Tibial nerve (tissue), 4 donors: ENCODE measurements around the gene RNF220. TPM values are rescaled to one million over a fixed set of nuclear protein-coding genes. Genes with fewer than 3 reads are reported as not detected.
A peak's percentile ranks its signal among the peaks of the same experiment; 100 is the strongest.

Source experiments
- DNase-seq, 2 donors: peaks; one replicate each; pipeline ENCODE4 v3.0.0-alpha.2; 2019; ENCODE audit warnings: low spot score in 2 of 2
- H3K27ac ChIP-seq, 4 donors: fragments of 200-600 bp; sonication (generic) in 3 of 4; one replicate each; pipeline ENCODE4 v1.5.1; 2017 to 2019; ENCODE audit warnings: mild to moderate bottlenecking in 1 of 4
- H3K27me3 ChIP-seq, 2 donors: fragments of 200-600 bp; sonication (generic) in 1 of 2; one replicate each; pipeline versions ENCODE4 v1.5.1 to v1.6.0; 2017 to 2019
- H3K36me3 ChIP-seq, 3 donors: fragments of 200-600 bp; sonication (generic); one replicate each; pipeline ENCODE4 v1.5.1; 2018 to 2019
- H3K4me1 ChIP-seq, 4 donors: fragments of 200-600 bp; sonication (generic) in 3 of 4; one replicate each; pipeline ENCODE4 v1.5.1; 2017 to 2019
- H3K4me3 ChIP-seq, 4 donors: fragments of 200-600 bp; sonication (generic) in 3 of 4; one replicate each; pipeline ENCODE4 v1.5.1; 2017 to 2019; ENCODE audit warnings: mild to moderate bottlenecking in 1 of 4, moderate library complexity in 1 of 4
- H3K9me3 ChIP-seq, 4 donors: fragments of 200-600 bp; sonication (generic) in 3 of 4; one replicate each; pipeline ENCODE4 v1.5.1; 2017 to 2019
- EP300 ChIP-seq, 2 donors: sonication (generic); formaldehyde crosslinking; IDR thresholded peaks; one replicate each; pipeline ENCODE4 v1.6.1; 2017; ENCODE audit warnings: antibody characterized with exemption in 2 of 2, mild to moderate bottlenecking in 1 of 2
- POLR2A ChIP-seq, 2 donors: fragments of 450-650 bp; IDR thresholded peaks; one replicate each; pipeline ENCODE4 v1.6.1; 2017; ENCODE audit warnings: antibody characterized with exemption in 2 of 2, mild to moderate bottlenecking in 2 of 2, moderate library complexity in 2 of 2
- WGBS, 2 donors: methylation state at CpG; one replicate each; pipeline ENCODE4 v1.1.5; 2018; 5-methylcytosine and 5-hydroxymethylcytosine counted together
- total RNA-seq, 4 donors: library from RNA; depleted of rRNA; stranded (reverse); fragments of >200 nt; gene quantifications; one replicate each; pipeline ENCODE4 v1.1.0, GENCODE V29; 2016
- TF ChIP-seq, protein P1 (sequence below), 5 experiments: fragments of 200-600 bp in 3 of 5; fragments of 450-650 bp in 2 of 5; sonication (generic) in 3 of 5; IDR thresholded peaks; one replicate each; pipeline ENCODE4 v1.5.1; 2016 to 2019; ENCODE audit warnings: antibody characterized with exemption in 5 of 5, mild to moderate bottlenecking in 3 of 5, moderate library complexity in 2 of 5

RNF220 gene
- total RNA-seq, 4 donors from 2014 or later: 110 to 151 (median 114) TPM

DNA sequence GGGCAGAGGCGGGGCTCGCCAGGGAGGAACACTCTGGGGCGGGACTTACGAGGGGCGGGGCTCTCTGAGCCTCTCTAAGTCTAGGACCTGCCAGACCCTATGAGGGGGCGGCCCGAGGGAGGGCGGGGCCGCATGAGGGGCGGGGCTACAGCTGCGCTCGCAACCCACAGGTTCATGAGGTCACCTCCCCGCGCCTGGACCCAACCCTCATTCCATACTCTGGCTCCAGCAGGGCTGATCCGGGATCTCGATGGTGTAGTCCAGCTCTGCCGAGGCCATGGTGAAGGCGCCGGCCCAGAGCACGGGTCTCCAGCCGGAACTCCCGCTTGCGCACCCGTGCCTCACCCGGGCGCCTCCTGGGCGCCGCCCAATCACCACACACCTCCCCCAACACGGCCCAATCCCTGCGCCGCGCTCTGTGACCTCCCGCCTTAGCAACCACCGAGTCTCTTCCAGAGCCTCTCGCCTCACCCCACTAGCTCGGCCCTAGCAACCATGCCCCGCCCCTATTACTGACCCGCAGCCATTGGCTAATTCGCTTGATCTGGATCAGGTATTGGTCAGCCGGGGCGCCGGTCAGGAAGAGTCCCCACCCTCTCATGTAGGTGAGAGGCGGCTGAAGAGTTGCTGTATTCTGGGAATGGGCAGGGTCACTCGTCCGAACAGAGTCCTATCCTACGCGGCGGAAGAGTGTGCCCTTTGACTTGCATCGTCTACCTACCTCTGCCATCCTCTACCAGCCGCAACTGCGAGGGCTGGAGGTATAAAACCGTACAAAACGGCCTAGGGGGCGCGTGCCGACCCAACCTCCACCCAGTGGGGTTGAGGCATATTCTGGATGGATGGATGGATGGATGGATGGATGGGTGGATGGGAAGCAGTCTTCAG is 269.3 kb downstream of the RNF220 start, which contains the start of the genes ARMH1 and TMEM53:
Gene ARMH1, plus strand, starts transcription at position 602 of the 888 bp plus-strand sequence. CDS start 14,984 bp downstream, outside the sequence.
Gene TMEM53, minus strand, starts transcription at position 369 of the 888 bp plus-strand sequence. Its CDS starts 90 bp downstream, at position 279.
- TF ChIP-seq EP300 (IDR thresholded peaks at IDR 0.05) (peak; percentile 93 to 94), POLR2A (IDR thresholded peaks at IDR 0.05) (peak; percentile 51 to 77)
- TF ChIP-seq, protein P1, sequence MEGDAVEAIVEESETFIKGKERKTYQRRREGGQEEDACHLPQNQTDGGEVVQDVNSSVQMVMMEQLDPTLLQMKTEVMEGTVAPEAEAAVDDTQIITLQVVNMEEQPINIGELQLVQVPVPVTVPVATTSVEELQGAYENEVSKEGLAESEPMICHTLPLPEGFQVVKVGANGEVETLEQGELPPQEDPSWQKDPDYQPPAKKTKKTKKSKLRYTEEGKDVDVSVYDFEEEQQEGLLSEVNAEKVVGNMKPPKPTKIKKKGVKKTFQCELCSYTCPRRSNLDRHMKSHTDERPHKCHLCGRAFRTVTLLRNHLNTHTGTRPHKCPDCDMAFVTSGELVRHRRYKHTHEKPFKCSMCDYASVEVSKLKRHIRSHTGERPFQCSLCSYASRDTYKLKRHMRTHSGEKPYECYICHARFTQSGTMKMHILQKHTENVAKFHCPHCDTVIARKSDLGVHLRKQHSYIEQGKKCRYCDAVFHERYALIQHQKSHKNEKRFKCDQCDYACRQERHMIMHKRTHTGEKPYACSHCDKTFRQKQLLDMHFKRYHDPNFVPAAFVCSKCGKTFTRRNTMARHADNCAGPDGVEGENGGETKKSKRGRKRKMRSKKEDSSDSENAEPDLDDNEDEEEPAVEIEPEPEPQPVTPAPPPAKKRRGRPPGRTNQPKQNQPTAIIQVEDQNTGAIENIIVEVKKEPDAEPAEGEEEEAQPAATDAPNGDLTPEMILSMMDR (IDR thresholded peaks at IDR 0.05): peak in 2 of 5 experiments; percentile 10 to 43
- Histone ChIP-seq H3K27me3 (no peaks in the 10 kb centered on the region), H3K4me1 (peaks cover 0 to 73% (median 34%) of the 10 kb centered on the region in 4 donors), H3K4me3 (peak within 1 kb of the TSS; percentile 60 to 78 (median 72)), H3K36me3 (peaks cover 0 to 1% (median 0%) of the 10 kb centered on the region in 3 donors), H3K27ac (peak within 1 kb of the TSS; percentile 93 to 99 (median 98)), H3K9me3 (no peaks in the 10 kb centered on the region)
- peak; percentile 98 to 99 for DNase-seq
- WGBS, 2 donors: 2 to 3% methylated on average over 33 to 56 of the region's 56 CpGs

DNA sequence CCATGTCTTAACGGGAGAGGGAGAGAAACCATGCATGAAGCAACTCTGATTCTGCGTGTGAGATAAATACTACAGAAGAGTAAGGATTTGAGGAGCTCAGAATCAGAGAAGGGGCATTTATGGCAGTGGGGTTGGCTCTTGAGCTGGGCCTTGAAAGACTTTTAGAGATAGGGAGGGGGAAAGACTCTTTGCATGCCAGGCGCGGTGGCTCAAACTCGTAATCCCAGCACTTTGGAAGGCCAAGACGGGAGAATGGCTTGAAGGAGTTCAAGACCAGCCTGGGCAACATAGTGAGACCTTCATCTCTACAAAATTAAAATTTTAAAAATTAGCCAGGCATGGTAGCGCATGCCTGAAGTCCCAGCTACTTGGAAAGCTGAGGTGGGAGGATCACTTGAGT is 270.1 kb downstream of the RNF220 start:
- peak overlapping the region; percentile 51 to 78 (median 72) for H3K4me3 ChIP-seq
- H3K27me3 ChIP-seq: no peaks in the 10 kb centered on the region
- H3K9me3 ChIP-seq: no peaks in the 10 kb centered on the region
- TF ChIP-seq POLR2A (IDR thresholded peaks at IDR 0.05): no peak
- TF ChIP-seq, protein P1 (IDR thresholded peaks at IDR 0.05): no peak
- H3K27ac ChIP-seq: peak overlapping the region; percentile 93 to 99 (median 98)
- peaks cover 0 to 73% (median 34%) of the 10 kb centered on the region in 4 donors for H3K4me1 ChIP-seq
- 84 to 89% methylated on average over 7 of the region's 7 CpGs for WGBS, 2 donors
- H3K36me3 ChIP-seq: no peaks in the 10 kb centered on the region
- DNase-seq: no peak

DNA sequence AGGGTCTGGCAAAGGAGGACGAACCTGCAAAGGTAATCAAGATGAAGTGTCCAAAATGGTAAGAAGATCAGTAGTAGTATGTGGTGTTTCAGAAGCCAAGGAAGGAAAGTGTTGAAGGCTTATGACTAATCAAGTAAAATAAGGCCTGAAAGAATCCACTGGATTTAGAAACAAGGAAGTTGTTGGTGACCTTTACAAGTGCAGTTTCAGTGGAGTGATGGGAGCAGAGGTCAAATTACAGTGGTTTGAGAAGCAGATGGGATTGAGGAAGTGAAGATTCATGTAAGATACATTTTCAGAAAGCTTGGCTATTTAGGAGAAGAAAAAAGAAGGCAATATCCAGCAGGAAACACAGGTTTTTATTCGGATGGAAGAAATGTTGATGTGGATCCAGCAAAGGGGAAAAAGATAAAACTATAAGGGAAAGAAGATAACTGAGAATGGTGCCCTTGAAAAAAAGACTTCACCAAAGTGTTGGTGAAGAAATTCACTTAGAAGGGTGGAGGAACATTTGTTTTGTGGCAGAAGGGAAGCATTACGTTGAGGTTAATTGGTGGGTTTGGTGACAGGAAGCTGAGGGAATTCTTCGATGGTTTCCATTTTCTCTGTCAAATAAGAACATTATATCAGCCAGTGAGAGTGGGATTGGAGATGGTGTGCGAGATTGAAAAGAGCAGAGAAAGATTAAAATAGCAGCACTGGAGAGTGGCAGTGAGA is 271.6 kb downstream of the RNF220 start:
- Histone ChIP-seq H3K27ac (peak overlapping the region in 3 of 4 donors; percentile 68 to 97 (median 93)), H3K27me3 (no peaks in the 10 kb centered on the region), H3K4me3 (no peak overlapping the region), H3K4me1 (peaks cover 0 to 65% (median 31%) of the 10 kb centered on the region in 4 donors), H3K9me3 (no peaks in the 10 kb centered on the region), H3K36me3 (no peaks in the 10 kb centered on the region)
- 71 to 73% methylated on average over 5 of the region's 5 CpGs for WGBS, 2 donors
- TF ChIP-seq, protein P1 (IDR thresholded peaks at IDR 0.05): no peak
- TF ChIP-seq EP300 (IDR thresholded peaks at IDR 0.05) (peak in 1 of 2 donors; percentile 52), POLR2A (IDR thresholded peaks at IDR 0.05) (no peak)
- no peak for DNase-seq

DNA sequence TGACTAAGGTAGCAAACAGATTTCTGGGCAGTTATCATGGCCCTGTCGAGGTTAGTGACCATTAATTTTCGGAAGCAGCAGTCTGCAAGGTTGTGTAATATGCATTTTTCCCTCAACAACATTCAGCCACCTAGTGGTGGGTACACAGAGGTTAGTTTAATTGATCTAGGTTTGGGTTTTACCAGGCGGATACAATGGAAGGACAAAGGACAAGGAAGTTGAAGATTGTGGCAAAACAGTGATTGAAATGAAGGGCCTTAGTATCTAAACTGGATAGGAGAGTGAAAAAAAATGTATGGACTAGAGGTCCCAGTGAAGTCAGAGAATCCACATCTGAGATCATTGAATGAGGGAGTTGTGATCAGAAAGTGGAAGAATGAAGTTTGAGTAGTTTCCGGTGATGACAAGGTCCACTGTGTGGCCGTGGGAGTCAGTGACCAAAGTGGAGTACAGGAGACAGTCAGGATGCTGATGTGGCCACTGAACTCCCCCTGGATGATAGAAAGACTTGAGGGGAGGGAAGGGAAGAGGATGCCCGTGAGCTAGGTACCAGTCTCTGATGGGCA is 272.2 kb downstream of the RNF220 start:
- no peak for DNase-seq
- H3K4me3 ChIP-seq: no peak overlapping the region
- H3K27ac ChIP-seq: peak overlapping the region in 3 of 4 donors; percentile 68 to 97 (median 93)
- WGBS, 2 donors: 65 to 70% methylated on average over 6 of the region's 6 CpGs
- H3K36me3 ChIP-seq: no peaks in the 10 kb centered on the region
- peaks cover 0 to 59% (median 28%) of the 10 kb centered on the region in 4 donors for H3K4me1 ChIP-seq
- no peaks in the 10 kb centered on the region for H3K9me3 ChIP-seq
- no peaks in the 10 kb centered on the region for H3K27me3 ChIP-seq
- TF ChIP-seq POLR2A (IDR thresholded peaks at IDR 0.05): no peak
- TF ChIP-seq, protein P1 (IDR thresholded peaks at IDR 0.05): peak in 2 of 5 experiments; percentile 32 to 54
